OCI-LY1 (cell line): Measurements from ENCODE around the gene ZBTB17.

ENCODE experiments used
- H2AFZ ChIP-seq: fragments of 200-600 bp; sonication (generic), shearing (Covaris generic); 2 replicates; pipeline ENCODE4 v1.6.0; 2014; ENCODE audit warnings: antibody characterized with exemption, mild to moderate bottlenecking, low read length
- H3F3A ChIP-seq: fragments of 200-600 bp; sonication (generic), shearing (Covaris generic); 2 replicates; pipeline ENCODE4 v1.6.0; 2014; ENCODE audit warnings: mild to moderate bottlenecking, antibody characterized with exemption, low read length, moderate library complexity; ENCODE audit not compliant: insufficient read depth
- H3K27ac ChIP-seq: fragments of 200-600 bp; sonication (generic); 2 replicates; pipeline ENCODE4 v1.5.1; 2014; ENCODE audit warnings: low read length, mixed run types, mild to moderate bottlenecking, low read depth; ENCODE audit not compliant: poor library complexity, severe bottlenecking
- H3K27me3 ChIP-seq: fragments of 200-600 bp; sonication (generic); 2 replicates; pipeline ENCODE4 v1.6.0; 2014; ENCODE audit warnings: antibody characterized with exemption, mild to moderate bottlenecking, low read length, moderate library complexity; ENCODE audit not compliant: insufficient read depth
- H3K36me3 ChIP-seq: fragments of 200-600 bp; sonication (generic); 2 replicates; pipeline ENCODE4 v1.6.1; 2014; ENCODE audit warnings: mild to moderate bottlenecking, antibody characterized with exemption, low read length, moderate library complexity, mixed read lengths; ENCODE audit not compliant: insufficient read depth
- H3K4me1 ChIP-seq: fragments of 200-600 bp; sonication (generic); 2 replicates; pipeline ENCODE4 v1.5.1; 2014; ENCODE audit warnings: mild to moderate bottlenecking, low read length, moderate library complexity; ENCODE audit not compliant: insufficient read depth, severe bottlenecking
- H3K4me2 ChIP-seq: fragments of 200-600 bp; sonication (generic), shearing (Covaris generic); 2 replicates; pipeline ENCODE4 v1.6.1; 2014; ENCODE audit warnings: low read length
- H3K4me3 ChIP-seq: fragments of 200-600 bp; sonication (generic); 2 replicates; pipeline ENCODE4 v1.5.1; 2014; ENCODE audit warnings: low read length, low read depth, mild to moderate bottlenecking, mixed read lengths; ENCODE audit not compliant: poor library complexity, severe bottlenecking
- H3K79me2 ChIP-seq: fragments of 200-600 bp; shearing (Covaris generic); 2 replicates; pipeline ENCODE4 v1.6.1; 2016; ENCODE audit warnings: mixed run types, low read length, mixed read lengths; ENCODE audit not compliant: insufficient read depth
- H3K9ac ChIP-seq: fragments of 200-600 bp; sonication (generic), shearing (Covaris generic); 2 replicates; pipeline ENCODE4 v1.6.1; 2014; ENCODE audit warnings: mild to moderate bottlenecking, low read length, mixed read lengths
- H3K9me2 ChIP-seq: fragments of 200-600 bp; sonication (generic), shearing (Covaris generic); 2 replicates; pipeline ENCODE4 v1.6.1; 2014; ENCODE audit warnings: low read depth, mild to moderate bottlenecking, low read length, mixed read lengths
- H3K9me3 ChIP-seq: fragments of 200-600 bp; shearing (Covaris generic); 2 replicates; pipeline ENCODE4 v1.6.1; 2014; ENCODE audit warnings: low read length, mixed read lengths
- H4K20me1 ChIP-seq: fragments of 200-600 bp; sonication (generic), shearing (Covaris generic); 2 replicates; pipeline ENCODE4 v1.6.0; 2016; ENCODE audit warnings: mild to moderate bottlenecking, low read length; ENCODE audit not compliant: insufficient read depth
- CTCF ChIP-seq: fragments of 200-600 bp; sonication (generic), shearing (Covaris generic); IDR thresholded peaks from 2 replicates; pipeline ENCODE4 v1.5.1; 2017; ENCODE audit warnings: mild to moderate bottlenecking, antibody characterized with exemption, low read length, moderate library complexity, mixed read lengths
- EZH2 ChIP-seq: fragments of 200-600 bp; sonication (generic), shearing (Covaris generic); IDR thresholded peaks from 2 replicates; pipeline ENCODE4 v1.8.0; 2017; ENCODE audit warnings: borderline replicate concordance, mixed run types, mild to moderate bottlenecking, antibody characterized with exemption, low read length, moderate library complexity, mixed read lengths

Gene ZBTB17

GRCh38 chr1:15962176-15962575 lies 13.7 kb downstream of the ZBTB17 start:
- Histone ChIP-seq H3K4me1 (peaks cover 34% of the 10 kb centered on the region), H3K79me2 (no peaks in the 10 kb centered on the region), H2AFZ (no peak overlapping the region), H3K9me3 (no peaks in the 10 kb centered on the region), H3K4me2 (no peak overlapping the region), H4K20me1 (no peaks in the 10 kb centered on the region), H3K27me3 (no peaks in the 10 kb centered on the region), H3K4me3 (no peak overlapping the region), H3K9ac (no peak overlapping the region), H3K27ac (no peak overlapping the region), H3K9me2 (no peaks in the 10 kb centered on the region), H3F3A (no peaks in the 10 kb centered on the region; the same call in 1 of the 2 replicates), H3K36me3 (peaks cover 7% of the 10 kb centered on the region; the same call in 1 of the 2 replicates)
- TF ChIP-seq EZH2 (no peak), CTCF (no peak)

GRCh38 chr1:15961492-15961891 lies 14.4 kb downstream of the ZBTB17 start:
- no peak overlapping the region for H3K9ac ChIP-seq
- H3K9me2 ChIP-seq: no peaks in the 10 kb centered on the region
- H3K27me3 ChIP-seq: no peaks in the 10 kb centered on the region
- H3K79me2 ChIP-seq: no peaks in the 10 kb centered on the region
- H2AFZ ChIP-seq: no peak overlapping the region
- H3K4me3 ChIP-seq: no peak overlapping the region
- H3K9me3 ChIP-seq: no peaks in the 10 kb centered on the region
- 0 out of 2 replicates have a peak, but pooled peaks cover 4% of the 10 kb centered on the region for H3K36me3 ChIP-seq
- no peaks in the 10 kb centered on the region for H4K20me1 ChIP-seq
- TF ChIP-seq EZH2: no peak
- no peak for TF ChIP-seq CTCF
- H3F3A ChIP-seq: no peaks in the 10 kb centered on the region; the same call in 1 of the 2 replicates
- H3K4me1 ChIP-seq: peaks cover 32% of the 10 kb centered on the region
- H3K27ac ChIP-seq: no peak overlapping the region
- H3K4me2 ChIP-seq: no peak overlapping the region

- Histone ChIP-seq H3K9me3 (no peaks in the 10 kb centered on the region), H4K20me1 (no peaks in the 10 kb centered on the region), H3K27me3 (no peaks in the 10 kb centered on the region), H3K27ac (no peak overlapping the region), H3K4me1 (peaks cover 25% of the 10 kb centered on the region), H2AFZ (no peak overlapping the region), H3K79me2 (no peaks in the 10 kb centered on the region), H3F3A (no peaks in the 10 kb centered on the region; the same call in 1 of the 2 replicates), H3K9me2 (no peaks in the 10 kb centered on the region), H3K4me3 (no peak overlapping the region), H3K4me2 (no peak overlapping the region), H3K36me3 (0 out of 2 replicates have a peak, but pooled peaks cover 4% of the 10 kb centered on the region), H3K9ac (no peak overlapping the region)
- no peak for TF ChIP-seq CTCF
Measured at GRCh38 chr1:15960808-15961207, 15.1 kb downstream of the ZBTB17 start.
